ENCODE results near the gene AUTS2. TPM values are rescaled to one million over a fixed set of nuclear protein-coding genes. Genes with fewer than 3 reads are reported as not detected.

AUTS2 gene
- polyA plus RNA-seq, 1 donor from 2014 or later = 97.3 TPM

- Histone ChIP-seq H3F3A (ENCODE audit: insufficient read depth, low read length, poor library complexity, severe bottlenecking) (no peaks in the 10 kb centered on the region), H3K79me2 (replicated peaks; ENCODE audit: insufficient read depth, low read length) (peaks cover 84% of the 10 kb centered on the region), H3K36me3 (ENCODE audit: insufficient read depth, low read length) (no peaks in the 10 kb centered on the region), H3K27me3 (ENCODE audit: insufficient read depth, low read depth, low read length) (no peaks in the 10 kb centered on the region), H3K4me3 (ENCODE audit: low read length) (no peak overlapping the region), H3K4me2 (ENCODE audit: low read length) (no peak overlapping the region), H2AFZ (ENCODE audit: low read depth, low read length) (no peak overlapping the region), H3K27ac (ENCODE audit: low read length) (no peak overlapping the region), H4K20me1 (ENCODE audit: insufficient read depth) (no peaks in the 10 kb centered on the region), H3K9me3 (ENCODE audit: low read length) (no peaks in the 10 kb centered on the region), H3K9ac (ENCODE audit: low read length) (no peak overlapping the region), H3K9me2 (ENCODE audit: insufficient read depth, low read length) (no peaks in the 10 kb centered on the region)
- no peak for TF ChIP-seq TAF1 (IDR thresholded peaks at IDR 0.05; ENCODE audit: low read depth)
- no peak for TF ChIP-seq RAD21 (conservative IDR thresholded peaks at IDR 0.05)
- no peak for TF ChIP-seq EZH2 (IDR thresholded peaks at IDR 0.05; ENCODE audit: borderline replicate concordance, insufficient read depth, low read length, poor library complexity, severe bottlenecking)
- TF ChIP-seq, protein P1, sequence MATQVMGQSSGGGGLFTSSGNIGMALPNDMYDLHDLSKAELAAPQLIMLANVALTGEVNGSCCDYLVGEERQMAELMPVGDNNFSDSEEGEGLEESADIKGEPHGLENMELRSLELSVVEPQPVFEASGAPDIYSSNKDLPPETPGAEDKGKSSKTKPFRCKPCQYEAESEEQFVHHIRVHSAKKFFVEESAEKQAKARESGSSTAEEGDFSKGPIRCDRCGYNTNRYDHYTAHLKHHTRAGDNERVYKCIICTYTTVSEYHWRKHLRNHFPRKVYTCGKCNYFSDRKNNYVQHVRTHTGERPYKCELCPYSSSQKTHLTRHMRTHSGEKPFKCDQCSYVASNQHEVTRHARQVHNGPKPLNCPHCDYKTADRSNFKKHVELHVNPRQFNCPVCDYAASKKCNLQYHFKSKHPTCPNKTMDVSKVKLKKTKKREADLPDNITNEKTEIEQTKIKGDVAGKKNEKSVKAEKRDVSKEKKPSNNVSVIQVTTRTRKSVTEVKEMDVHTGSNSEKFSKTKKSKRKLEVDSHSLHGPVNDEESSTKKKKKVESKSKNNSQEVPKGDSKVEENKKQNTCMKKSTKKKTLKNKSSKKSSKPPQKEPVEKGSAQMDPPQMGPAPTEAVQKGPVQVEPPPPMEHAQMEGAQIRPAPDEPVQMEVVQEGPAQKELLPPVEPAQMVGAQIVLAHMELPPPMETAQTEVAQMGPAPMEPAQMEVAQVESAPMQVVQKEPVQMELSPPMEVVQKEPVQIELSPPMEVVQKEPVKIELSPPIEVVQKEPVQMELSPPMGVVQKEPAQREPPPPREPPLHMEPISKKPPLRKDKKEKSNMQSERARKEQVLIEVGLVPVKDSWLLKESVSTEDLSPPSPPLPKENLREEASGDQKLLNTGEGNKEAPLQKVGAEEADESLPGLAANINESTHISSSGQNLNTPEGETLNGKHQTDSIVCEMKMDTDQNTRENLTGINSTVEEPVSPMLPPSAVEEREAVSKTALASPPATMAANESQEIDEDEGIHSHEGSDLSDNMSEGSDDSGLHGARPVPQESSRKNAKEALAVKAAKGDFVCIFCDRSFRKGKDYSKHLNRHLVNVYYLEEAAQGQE (IDR thresholded peaks at IDR 0.05; ENCODE audit: borderline replicate concordance) = no peak
- TF ChIP-seq CTCF (IDR thresholded peaks at IDR 0.05; ENCODE audit: poor library complexity, severe bottlenecking) = no peak
Observed at GRCh38 chr7:69710768-69711438, 112.6 kb downstream of the AUTS2 start.

GRCh38 chr7:69714886-69715576 lies 116.8 kb downstream of the AUTS2 start:
- H3K9me3 ChIP-seq (ENCODE audit: low read length) = no peaks in the 10 kb centered on the region
- peaks cover 73% of the 10 kb centered on the region for H3K79me2 ChIP-seq (replicated peaks; ENCODE audit: insufficient read depth, low read length)
- H3K4me2 ChIP-seq (ENCODE audit: low read length) = no peak overlapping the region
- no peak overlapping the region for H2AFZ ChIP-seq (ENCODE audit: low read depth, low read length)
- no peaks in the 10 kb centered on the region for H3K9me2 ChIP-seq (ENCODE audit: insufficient read depth, low read length)
- no peaks in the 10 kb centered on the region for H3K27me3 ChIP-seq (ENCODE audit: insufficient read depth, low read depth, low read length)
- TF ChIP-seq SMC3 (conservative IDR thresholded peaks at IDR 0.05; ENCODE audit: poor library complexity) (no peak), TAF1 (IDR thresholded peaks at IDR 0.05; ENCODE audit: low read depth) (no peak), RAD21 (conservative IDR thresholded peaks at IDR 0.05) (no peak), MXI1 (conservative IDR thresholded peaks at IDR 0.05; ENCODE audit: poor library complexity, severe bottlenecking) (no peak), POLR2AphosphoS5 (IDR thresholded peaks at IDR 0.05) (no peak), CTCF (IDR thresholded peaks at IDR 0.05; ENCODE audit: poor library complexity, severe bottlenecking) (no peak), EZH2 (IDR thresholded peaks at IDR 0.05; ENCODE audit: borderline replicate concordance, insufficient read depth, low read length, poor library complexity, severe bottlenecking) (no peak), EP300 (conservative IDR thresholded peaks at IDR 0.05; ENCODE audit: poor library complexity, severe bottlenecking) (no peak)
- TF ChIP-seq, protein P1 (IDR thresholded peaks at IDR 0.05; ENCODE audit: borderline replicate concordance) = no peak
- no peak overlapping the region for H3K9ac ChIP-seq (ENCODE audit: low read length)
- no peaks in the 10 kb centered on the region for H4K20me1 ChIP-seq (ENCODE audit: insufficient read depth)
- no peak overlapping the region for H3K4me3 ChIP-seq (ENCODE audit: low read length)
- H3K27ac ChIP-seq (ENCODE audit: low read length) = no peak overlapping the region
- peaks cover 5% of the 10 kb centered on the region for H3F3A ChIP-seq (ENCODE audit: insufficient read depth, low read length, poor library complexity, severe bottlenecking)
- H3K36me3 ChIP-seq (ENCODE audit: insufficient read depth, low read length) = no peaks in the 10 kb centered on the region
